Endothelial cell of umbilical vein (primary cell): ENCODE results near the gene PSMB9. TPM values are rescaled to one million over a fixed set of nuclear protein-coding genes. Genes with fewer than 3 reads are reported as not detected.

Experiments
- BruUV-seq: library from RNA; stranded (reverse); fragments of 400-500 nt; replicated peaks from 2 replicates; lab custom pipeline; 2021; lab: Mats Ljungman, UMichigan
- CTCF ChIA-PET: fragments of 300-600, 350-600 bp; sonication (Branson Sonifier 250); formaldehyde crosslinking; loops from one replicate; lab custom pipeline; 2021; ENCODE audit warnings: antibody characterized with exemption, inconsistent platforms; lab: Charles Lee
- POLR2A ChIA-PET: fragments of 300-600, 350-600 bp; sonication (Branson Sonifier 250); formaldehyde crosslinking; loops from one replicate; lab custom pipeline; 2021; ENCODE audit warnings: antibody characterized with exemption, inconsistent platforms; lab: Charles Lee
- DNase-seq: peaks from one replicate; pipeline ENCODE4 v3.0.0-alpha.2; 2011; ENCODE audit warnings: low read depth, low spot score
- FAIRE-seq: peaks from 2 replicates; lab custom pipeline; 2011; peaks lifted over from hg19 to GRCh38; lab: Jason Lieb, UNC
- H2AFZ ChIP-seq: 2 replicates; pipeline ENCODE4 v1.6.0; 2012; ENCODE audit warnings: low read depth, low read length, control low read depth, inconsistent platforms
- H3K27ac ChIP-seq: 2 replicates; pipeline ENCODE4 v1.5.1; 2011; ENCODE audit warnings: low read depth, mild to moderate bottlenecking, control low read depth, low read length, moderate library complexity; ENCODE audit not compliant: insufficient read depth
- H3K27me3 ChIP-seq, 2 experiments: 2 replicates each; pipeline versions ENCODE4 v1.6.0 to v1.6.1; 2011; ENCODE audit warnings: low read length in 2 of 2, mixed read lengths in 1 of 2; ENCODE audit not compliant: control insufficient read depth in 2 of 2, insufficient read depth in 2 of 2
- H3K36me3 ChIP-seq, 2 experiments: 2 replicates in 1 of 2; 3 replicates in 1 of 2; pipeline ENCODE4 v1.5.1; 2011; ENCODE audit warnings: low read length in 2 of 2, mild to moderate bottlenecking in 1 of 2, moderate library complexity in 1 of 2; ENCODE audit not compliant: control insufficient read depth in 2 of 2, insufficient read depth in 2 of 2; ENCODE audit errors: extremely low read depth in 1 of 2
- H3K4me1 ChIP-seq: 3 replicates; pipeline ENCODE4 v1.5.1; 2011; ENCODE audit warnings: mild to moderate bottlenecking, low read length; ENCODE audit not compliant: control insufficient read depth, insufficient read depth; ENCODE audit errors: extremely low read depth
- H3K4me2 ChIP-seq: 2 replicates; pipeline ENCODE4 v1.6.1; 2011; ENCODE audit warnings: low read length, control low read depth, mixed read lengths; ENCODE audit not compliant: insufficient read depth
- H3K4me3 ChIP-seq, 3 experiments: fragments of 200-600 bp in 1 of 3; sonication (generic), shearing (Covaris generic) in 1 of 3; replicated peaks in 1 of 3; 2 replicates each; pipeline ENCODE4 v1.5.1; 2011 to 2016; ENCODE audit warnings: control low read depth in 3 of 3, low read length in 3 of 3, mild to moderate bottlenecking in 2 of 3, inconsistent platforms in 1 of 3, low read depth in 1 of 3, moderate library complexity in 1 of 3; ENCODE audit not compliant: insufficient read depth in 1 of 3
- H3K79me2 ChIP-seq: 2 replicates; pipeline ENCODE4 v1.6.0; 2012; ENCODE audit warnings: low read length, inconsistent platforms; ENCODE audit not compliant: control insufficient read depth, insufficient read depth
- H3K9ac ChIP-seq: replicated peaks from 2 replicates; pipeline ENCODE3; 2011; ENCODE audit warnings: low read length, control low read depth; ENCODE audit not compliant: insufficient read depth; ENCODE audit errors: extremely low read depth
- H3K9me1 ChIP-seq: replicated peaks from 3 replicates; pipeline ENCODE4 v1.6.0; 2011; ENCODE audit warnings: mild to moderate bottlenecking, low read length; ENCODE audit not compliant: control insufficient read depth, insufficient read depth; ENCODE audit errors: extremely low read depth
- H3K9me3 ChIP-seq: replicated peaks from 2 replicates; pipeline ENCODE4 v1.5.1; 2012; ENCODE audit warnings: low read length, inconsistent platforms; ENCODE audit not compliant: control insufficient read depth, insufficient read depth
- H4K20me1 ChIP-seq: replicated peaks from 2 replicates; pipeline ENCODE3; 2011; ENCODE audit warnings: mild to moderate bottlenecking, low read length; ENCODE audit not compliant: control insufficient read depth, insufficient read depth; ENCODE audit errors: extremely low read depth
- CTCF ChIP-seq, 2 donors: IDR thresholded peaks; 1 replicate in 1 of 2; 2 replicates in 1 of 2; pipeline ENCODE4 v1.5.1; 2011; ENCODE audit warnings: low read length in 2 of 2, mild to moderate bottlenecking in 2 of 2, moderate library complexity in 2 of 2, control low read depth in 1 of 2, inconsistent platforms in 1 of 2, low read depth in 1 of 2; ENCODE audit not compliant: insufficient read depth in 1 of 2; ENCODE audit errors: extremely low read depth in 1 of 2
- EZH2 ChIP-seq: IDR thresholded peaks from 2 replicates; pipeline ENCODE4 v1.6.1; 2012; ENCODE audit warnings: borderline replicate concordance, low read depth, mild to moderate bottlenecking, moderate library complexity, low read length, inconsistent platforms; ENCODE audit not compliant: severe bottlenecking
- FOS ChIP-seq: IDR thresholded peaks from 2 replicates; pipeline ENCODE4 v1.6.1; 2011; ENCODE audit warnings: mild to moderate bottlenecking, low read length, moderate library complexity, borderline replicate concordance; ENCODE audit not compliant: insufficient read depth
- GATA2 ChIP-seq: IDR thresholded peaks from 2 replicates; pipeline ENCODE4 v1.7.0; 2011; ENCODE audit warnings: low read depth, mild to moderate bottlenecking, moderate library complexity, mixed read lengths, low read length; ENCODE audit not compliant: insufficient read length, insufficient read depth
- JUN ChIP-seq: IDR thresholded peaks from 2 replicates; pipeline ENCODE4 v1.6.1; 2011; ENCODE audit warnings: borderline replicate concordance, low read depth; ENCODE audit not compliant: insufficient read length, insufficient read depth
- MAX ChIP-seq: IDR thresholded peaks from 2 replicates; pipeline ENCODE4 v1.6.1; 2011; ENCODE audit not compliant: insufficient read depth, insufficient read length
- MYC ChIP-seq: IDR thresholded peaks from one replicate; pipeline ENCODE4 v1.6.1; 2011; ENCODE audit warnings: mild to moderate bottlenecking, low read depth, low read length
- POLR2A ChIP-seq: IDR thresholded peaks from 2 replicates; pipeline ENCODE4 v1.6.1; 2012; ENCODE audit warnings: low read depth, mild to moderate bottlenecking, control low read depth, low read length
- POLR2AphosphoS5 ChIP-seq: IDR thresholded peaks from 2 replicates; pipeline ENCODE4 v1.6.1; 2012; ENCODE audit warnings: low read depth, mild to moderate bottlenecking, control low read depth, low read length, moderate library complexity; ENCODE audit not compliant: insufficient read depth
- dilution Hi-C: fragments of 300-500 bp; cut with MboI; formaldehyde crosslinking; loops from one replicate; pipeline ENCODE4 v1.15.0; 2019; ENCODE audit warnings: low sequenced_read_pairs; ENCODE audit not compliant: extremely low pct_ligation_motif_present
- intact Hi-C: fragments of 100-400 bp; cut with micrococcal nuclease; formaldehyde crosslinking; loops from one replicate; pipeline ENCODE4 v1.10.0; 2022
- polyA plus RNA-seq, 4 experiments: library from polyadenylated mRNA; depleted of rRNA in 3 of 4; stranded (reverse) in 3 of 4; unstranded in 1 of 4; fragments of >200 nt; gene quantifications; 2 replicates each; pipeline versions ENCODE4 v1.2.1 to v1.2.3, GENCODE V29; 2011 to 2012; ENCODE audit warnings: missing spikeins in 1 of 4
- total RNA-seq: library from RNA; stranded (reverse); gene quantifications from 2 replicates; pipeline ENCODE4 v1.2.3, GENCODE V29; 2021

The PSMB9 gene
- total and polyA plus RNA-seq, 2 donors (not counting 3 experiments of a cell fraction or from before 2014, with no cell fraction given) = 6.3 TPM

- H3K4me2 ChIP-seq = no peak overlapping the region
- DNase-seq (peak; percentile 8), FAIRE-seq (peak; percentile 59)
- H3K9me3 ChIP-seq = no peaks in the 10 kb centered on the region
- no TSS peak for BruUV-seq
- no peak overlapping the region for H3K9ac ChIP-seq
- H3K9me1 ChIP-seq = no peaks in the 10 kb centered on the region
- H3K4me1 ChIP-seq = peaks cover 7% of the 10 kb centered on the region
- no peaks in the 10 kb centered on the region for H3K79me2 ChIP-seq
- no peak for TF ChIP-seq POLR2AphosphoS5
- no peak for TF ChIP-seq CTCF (IDR thresholded peaks at IDR 0.05; ENCODE audit: extremely low read depth in 1 of 2, insufficient read depth in 1 of 2, low read depth in 1 of 2, low read length in 2 of 2)
- no peak for TF ChIP-seq MYC
- no peak for TF ChIP-seq MAX
- TF ChIP-seq JUN = no peak
- TF ChIP-seq GATA2 = no peak
- no peak for TF ChIP-seq POLR2A
- TF ChIP-seq EZH2 = no peak
- no peak for TF ChIP-seq FOS
- intact Hi-C loops (loop anchor here (5.0 to 10.0 kb wide), 2 partner anchors 43 to 355 kb away; no protein-coding TSS in a partner anchor), dilution Hi-C loops (no loop called here)
- peaks cover 3 to 10% of the 10 kb centered on the region in 2 experiments for H3K27me3 ChIP-seq
- no peaks in the 10 kb centered on the region for H3K36me3 ChIP-seq
- CTCF ChIA-PET = interaction anchor here (0.7 to 9.4 kb wide), 4 partner anchors 18 to 96 kb away, joined by 3 to 192 read pairs (median 10); no protein-coding TSS in a partner anchor
- POLR2A ChIA-PET = interaction anchor here (1.0 kb wide), 1 partner anchor 82 kb away, joined by 6 read pairs; no protein-coding TSS in a partner anchor
- H3K27ac ChIP-seq = no peak overlapping the region
- no peaks in the 10 kb centered on the region for H4K20me1 ChIP-seq
- H3K4me3 ChIP-seq = no peak overlapping the region
- H2AFZ ChIP-seq = no peak overlapping the region
Observed at GRCh38 chr6:32889533-32889932, 35.5 kb downstream of the PSMB9 start.
